HepG2 (cell line): ENCODE data around the gene CCND1. TPM values are rescaled to one million over a fixed set of nuclear protein-coding genes. Genes with fewer than 3 reads are reported as not detected.
A peak's percentile ranks its signal among the peaks of the same experiment; 100 is the strongest.

Experiments used
- FOSL2 ChIP-seq: sonication (generic); formaldehyde crosslinking; IDR thresholded peaks from 2 replicates; pipeline ENCODE4 v1.4.0; 2020; ENCODE audit warnings: missing genetic modification reagents
- MAFK ChIP-seq, 2 experiments: IDR thresholded peaks in 1 of 2; conservative IDR thresholded peaks in 1 of 2; 2 replicates each; pipeline ENCODE4 v1.6.1; 2011; ENCODE audit warnings: improper control_type of control experiment in 2 of 2, low read length in 2 of 2
- ONECUT2 ChIP-seq: sonication (generic); formaldehyde crosslinking; IDR thresholded peaks from 2 replicates; pipeline ENCODE4 v1.4.0; 2020; ENCODE audit warnings: missing genetic modification reagents
- RAD21 ChIP-seq: fragments of 450-650 bp; formaldehyde crosslinking; IDR thresholded peaks from 2 replicates; pipeline ENCODE4 v1.5.0; 2020; ENCODE audit warnings: mild to moderate bottlenecking
- SOX5 ChIP-seq: IDR thresholded peaks from 2 replicates; pipeline ENCODE4 v1.6.1; 2016; ENCODE audit warnings: borderline replicate concordance
- TOPORS ChIP-seq: sonication (generic); formaldehyde crosslinking; IDR thresholded peaks from 2 replicates; pipeline ENCODE4 v1.8.0; 2023; ENCODE audit warnings: mild to moderate bottlenecking, missing genetic modification reagents
- ZBTB42 ChIP-seq: sonication (generic); formaldehyde crosslinking; IDR thresholded peaks from 2 replicates; pipeline ENCODE4 v1.5.0; 2020; ENCODE audit warnings: mild to moderate bottlenecking, missing genetic modification reagents
- ZFP36 ChIP-seq: fragments of 150-350 bp; IDR thresholded peaks from 2 replicates; pipeline ENCODE4 v1.6.1; 2018; ENCODE audit warnings: borderline replicate concordance, low read length, low read depth; ENCODE audit not compliant: partially characterized antibody
- ZKSCAN5 ChIP-seq: sonication (generic); formaldehyde crosslinking; IDR thresholded peaks from 2 replicates; pipeline ENCODE4 v1.5.1; 2020; ENCODE audit warnings: mild to moderate bottlenecking, missing genetic modification reagents
- ZNF24 ChIP-seq: fragments of 450-650 bp; IDR thresholded peaks from 2 replicates; pipeline ENCODE4 v1.6.1; 2017; ENCODE audit warnings: antibody characterized with exemption, mild to moderate bottlenecking
- ZNF292 ChIP-seq: sonication (generic); formaldehyde crosslinking; IDR thresholded peaks from 2 replicates; pipeline ENCODE4 v1.8.1; 2022; ENCODE audit warnings: mild to moderate bottlenecking, low read depth, missing genetic modification reagents, borderline replicate concordance
- ZNF333 ChIP-seq: sonication (generic); formaldehyde crosslinking; IDR thresholded peaks from 2 replicates; pipeline ENCODE4 v1.4.0; 2020; ENCODE audit warnings: mild to moderate bottlenecking, missing genetic modification reagents, borderline replicate concordance
- polyA plus RNA-seq, 8 experiments: library from polyadenylated mRNA; depleted of rRNA in 3 of 8; stranded (reverse) in 7 of 8; unstranded in 1 of 8; fragments of >200 nt; fragmentation: Illumina TruSeq in 4 of 8; extraction: Trizol in 4 of 8; gene quantifications; 2 replicates each; pipeline versions ENCODE4 v1.2.1 to v1.2.3, GENCODE V29; 2011 to 2016; ENCODE audit warnings: low read depth in 4 of 8, missing spikeins in 1 of 8, mixed read lengths in 1 of 8; ENCODE audit not compliant: insufficient read depth in 1 of 8
- total RNA-seq, 5 experiments: library from RNA; depleted of rRNA; stranded (reverse); fragments of >200 nt; fragmentation: Illumina TruSeq; extraction: Trizol; gene quantifications; 2 replicates each; pipeline ENCODE4 v1.2.3, GENCODE V29; 2016; ENCODE audit warnings: low read depth in 1 of 5
- TF ChIP-seq, protein P1 (sequence below): sonication (generic); formaldehyde crosslinking; IDR thresholded peaks from 2 replicates; pipeline ENCODE4 v1.4.0; 2020; ENCODE audit warnings: missing genetic modification reagents
- TF ChIP-seq, protein P2 (sequence below): sonication (generic); formaldehyde crosslinking; IDR thresholded peaks from 2 replicates; pipeline ENCODE4 v1.4.0; 2020; ENCODE audit warnings: missing genetic modification reagents
- TF ChIP-seq, protein P3 (sequence below): sonication (generic); formaldehyde crosslinking; IDR thresholded peaks from 2 replicates; pipeline ENCODE4 v1.4.0; 2020; ENCODE audit warnings: missing genetic modification reagents, borderline replicate concordance
- TF ChIP-seq, protein P4 (sequence below): IDR thresholded peaks from 2 replicates; pipeline ENCODE4 v1.6.1; 2012; ENCODE audit warnings: inconsistent platforms
- TF ChIP-seq, protein P5 (sequence below): IDR thresholded peaks from 2 replicates; pipeline ENCODE4 v1.4.0; 2020; ENCODE audit warnings: mild to moderate bottlenecking, missing genetic modification reagents

CCND1 gene
- total and polyA plus RNA-seq, 2 of the 13 experiments (the other 11 are each of a cell fraction or from before 2014, with no cell fraction given): 107 to 136 TPM

DNA sequence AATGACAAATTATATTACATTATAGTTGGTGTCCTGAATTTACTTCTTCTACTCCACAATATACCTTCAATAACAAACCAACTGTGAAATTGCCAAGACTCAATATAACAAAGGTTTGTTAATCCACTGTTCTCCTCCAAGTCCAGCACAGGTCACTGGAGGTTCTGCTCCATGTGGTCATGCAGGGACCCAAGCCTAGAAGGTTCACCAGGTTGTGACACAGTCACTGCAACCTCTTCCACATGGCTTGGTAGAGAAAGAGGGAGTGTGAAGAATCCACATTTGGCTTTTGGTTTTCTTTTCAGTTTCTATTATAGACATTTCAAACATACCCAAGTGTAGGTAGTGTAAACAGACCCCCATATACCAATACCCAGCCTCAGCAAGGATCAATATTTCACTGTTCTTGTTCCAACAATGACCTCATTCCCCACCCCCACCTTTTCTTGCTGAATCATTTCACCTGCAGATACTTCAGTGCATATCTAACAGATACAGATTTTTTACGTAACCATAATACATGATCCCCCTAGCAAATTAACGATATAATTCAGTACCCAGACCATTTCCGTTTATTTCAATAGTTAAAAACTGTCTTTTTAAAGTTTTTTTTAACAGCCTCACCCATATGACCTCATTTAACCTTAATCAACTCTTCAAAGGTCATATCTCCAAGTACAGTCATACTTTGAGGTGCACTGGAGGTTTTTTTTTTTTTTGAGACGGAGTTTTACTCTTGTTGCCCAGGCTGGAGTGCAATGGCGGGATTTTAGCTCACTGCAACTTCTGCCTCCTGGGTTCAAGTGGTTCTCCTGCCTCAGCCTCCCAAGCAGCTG lies 48.7 kb downstream of the CCND1 start (continued):
- TF ChIP-seq, protein P1, sequence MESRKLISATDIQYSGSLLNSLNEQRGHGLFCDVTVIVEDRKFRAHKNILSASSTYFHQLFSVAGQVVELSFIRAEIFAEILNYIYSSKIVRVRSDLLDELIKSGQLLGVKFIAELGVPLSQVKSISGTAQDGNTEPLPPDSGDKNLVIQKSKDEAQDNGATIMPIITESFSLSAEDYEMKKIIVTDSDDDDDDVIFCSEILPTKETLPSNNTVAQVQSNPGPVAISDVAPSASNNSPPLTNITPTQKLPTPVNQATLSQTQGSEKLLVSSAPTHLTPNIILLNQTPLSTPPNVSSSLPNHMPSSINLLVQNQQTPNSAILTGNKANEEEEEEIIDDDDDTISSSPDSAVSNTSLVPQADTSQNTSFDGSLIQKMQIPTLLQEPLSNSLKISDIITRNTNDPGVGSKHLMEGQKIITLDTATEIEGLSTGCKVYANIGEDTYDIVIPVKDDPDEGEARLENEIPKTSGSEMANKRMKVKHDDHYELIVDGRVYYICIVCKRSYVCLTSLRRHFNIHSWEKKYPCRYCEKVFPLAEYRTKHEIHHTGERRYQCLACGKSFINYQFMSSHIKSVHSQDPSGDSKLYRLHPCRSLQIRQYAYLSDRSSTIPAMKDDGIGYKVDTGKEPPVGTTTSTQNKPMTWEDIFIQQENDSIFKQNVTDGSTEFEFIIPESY: no peak
- no peak for TF ChIP-seq ZKSCAN5 (CRISPR knock-in tag)
- peak; percentile 47; the same call in 1 of the 2 replicates for TF ChIP-seq FOSL2 (CRISPR knock-in tag)
- TF ChIP-seq, protein P2, sequence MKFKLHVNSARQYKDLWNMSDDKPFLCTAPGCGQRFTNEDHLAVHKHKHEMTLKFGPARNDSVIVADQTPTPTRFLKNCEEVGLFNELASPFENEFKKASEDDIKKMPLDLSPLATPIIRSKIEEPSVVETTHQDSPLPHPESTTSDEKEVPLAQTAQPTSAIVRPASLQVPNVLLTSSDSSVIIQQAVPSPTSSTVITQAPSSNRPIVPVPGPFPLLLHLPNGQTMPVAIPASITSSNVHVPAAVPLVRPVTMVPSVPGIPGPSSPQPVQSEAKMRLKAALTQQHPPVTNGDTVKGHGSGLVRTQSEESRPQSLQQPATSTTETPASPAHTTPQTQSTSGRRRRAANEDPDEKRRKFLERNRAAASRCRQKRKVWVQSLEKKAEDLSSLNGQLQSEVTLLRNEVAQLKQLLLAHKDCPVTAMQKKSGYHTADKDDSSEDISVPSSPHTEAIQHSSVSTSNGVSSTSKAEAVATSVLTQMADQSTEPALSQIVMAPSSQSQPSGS (CRISPR knock-in tag): peak; percentile 90
- no peak for TF ChIP-seq ZNF292 (CRISPR knock-in tag)
- TF ChIP-seq, protein P3, sequence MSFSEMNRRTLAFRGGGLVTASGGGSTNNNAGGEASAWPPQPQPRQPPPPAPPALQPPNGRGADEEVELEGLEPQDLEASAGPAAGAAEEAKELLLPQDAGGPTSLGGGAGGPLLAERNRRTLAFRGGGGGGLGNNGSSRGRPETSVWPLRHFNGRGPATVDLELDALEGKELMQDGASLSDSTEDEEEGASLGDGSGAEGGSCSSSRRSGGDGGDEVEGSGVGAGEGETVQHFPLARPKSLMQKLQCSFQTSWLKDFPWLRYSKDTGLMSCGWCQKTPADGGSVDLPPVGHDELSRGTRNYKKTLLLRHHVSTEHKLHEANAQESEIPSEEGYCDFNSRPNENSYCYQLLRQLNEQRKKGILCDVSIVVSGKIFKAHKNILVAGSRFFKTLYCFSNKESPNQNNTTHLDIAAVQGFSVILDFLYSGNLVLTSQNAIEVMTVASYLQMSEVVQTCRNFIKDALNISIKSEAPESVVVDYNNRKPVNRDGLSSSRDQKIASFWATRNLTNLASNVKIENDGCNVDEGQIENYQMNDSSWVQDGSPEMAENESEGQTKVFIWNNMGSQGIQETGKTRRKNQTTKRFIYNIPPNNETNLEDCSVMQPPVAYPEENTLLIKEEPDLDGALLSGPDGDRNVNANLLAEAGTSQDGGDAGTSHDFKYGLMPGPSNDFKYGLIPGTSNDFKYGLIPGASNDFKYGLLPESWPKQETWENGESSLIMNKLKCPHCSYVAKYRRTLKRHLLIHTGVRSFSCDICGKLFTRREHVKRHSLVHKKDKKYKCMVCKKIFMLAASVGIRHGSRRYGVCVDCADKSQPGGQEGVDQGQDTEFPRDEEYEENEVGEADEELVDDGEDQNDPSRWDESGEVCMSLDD (CRISPR knock-in tag): no peak
- no peak for TF ChIP-seq ZFP36
- TF ChIP-seq, protein P4, sequence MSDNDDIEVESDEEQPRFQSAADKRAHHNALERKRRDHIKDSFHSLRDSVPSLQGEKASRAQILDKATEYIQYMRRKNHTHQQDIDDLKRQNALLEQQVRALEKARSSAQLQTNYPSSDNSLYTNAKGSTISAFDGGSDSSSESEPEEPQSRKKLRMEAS: peak; percentile 39; the same call in 1 of the 2 replicates
- TF ChIP-seq TOPORS (CRISPR knock-in tag): no peak
- TF ChIP-seq MAFK (conservative IDR thresholded peaks at IDR 0.05 in 1 of 2, IDR thresholded peaks at IDR 0.05 in 1 of 2; ENCODE audit: low read length in 2 of 2): peak in 1 of 2 experiments; percentile 1; a peak in 1 of 4 replicates
- peak; percentile 85 for TF ChIP-seq ONECUT2 (CRISPR knock-in tag)
- TF ChIP-seq ZNF24: no peak
- no peak for TF ChIP-seq ZBTB42 (CRISPR knock-in tag)
- TF ChIP-seq SOX5: peak; percentile 17; the same call in 1 of the 2 replicates
- TF ChIP-seq, protein P5, sequence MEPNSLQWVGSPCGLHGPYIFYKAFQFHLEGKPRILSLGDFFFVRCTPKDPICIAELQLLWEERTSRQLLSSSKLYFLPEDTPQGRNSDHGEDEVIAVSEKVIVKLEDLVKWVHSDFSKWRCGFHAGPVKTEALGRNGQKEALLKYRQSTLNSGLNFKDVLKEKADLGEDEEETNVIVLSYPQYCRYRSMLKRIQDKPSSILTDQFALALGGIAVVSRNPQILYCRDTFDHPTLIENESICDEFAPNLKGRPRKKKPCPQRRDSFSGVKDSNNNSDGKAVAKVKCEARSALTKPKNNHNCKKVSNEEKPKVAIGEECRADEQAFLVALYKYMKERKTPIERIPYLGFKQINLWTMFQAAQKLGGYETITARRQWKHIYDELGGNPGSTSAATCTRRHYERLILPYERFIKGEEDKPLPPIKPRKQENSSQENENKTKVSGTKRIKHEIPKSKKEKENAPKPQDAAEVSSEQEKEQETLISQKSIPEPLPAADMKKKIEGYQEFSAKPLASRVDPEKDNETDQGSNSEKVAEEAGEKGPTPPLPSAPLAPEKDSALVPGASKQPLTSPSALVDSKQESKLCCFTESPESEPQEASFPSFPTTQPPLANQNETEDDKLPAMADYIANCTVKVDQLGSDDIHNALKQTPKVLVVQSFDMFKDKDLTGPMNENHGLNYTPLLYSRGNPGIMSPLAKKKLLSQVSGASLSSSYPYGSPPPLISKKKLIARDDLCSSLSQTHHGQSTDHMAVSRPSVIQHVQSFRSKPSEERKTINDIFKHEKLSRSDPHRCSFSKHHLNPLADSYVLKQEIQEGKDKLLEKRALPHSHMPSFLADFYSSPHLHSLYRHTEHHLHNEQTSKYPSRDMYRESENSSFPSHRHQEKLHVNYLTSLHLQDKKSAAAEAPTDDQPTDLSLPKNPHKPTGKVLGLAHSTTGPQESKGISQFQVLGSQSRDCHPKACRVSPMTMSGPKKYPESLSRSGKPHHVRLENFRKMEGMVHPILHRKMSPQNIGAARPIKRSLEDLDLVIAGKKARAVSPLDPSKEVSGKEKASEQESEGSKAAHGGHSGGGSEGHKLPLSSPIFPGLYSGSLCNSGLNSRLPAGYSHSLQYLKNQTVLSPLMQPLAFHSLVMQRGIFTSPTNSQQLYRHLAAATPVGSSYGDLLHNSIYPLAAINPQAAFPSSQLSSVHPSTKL (CRISPR knock-in tag): peak; percentile 35; the same call in 1 of the 2 replicates
- TF ChIP-seq RAD21: no peak
- TF ChIP-seq ZNF333 (CRISPR knock-in tag): peak; percentile 98
